HCT116 (cell line): Measurements from ENCODE around the gene PHF13. TPM values are rescaled to one million over a fixed set of nuclear protein-coding genes. Genes with fewer than 3 reads are reported as not detected.

Experiments used
- ATAC-seq: fragments of 200-7000 bp; cut with Tn5 transposase; 2 replicates; pipeline ENCODE4 v1.9.1; 2020; ENCODE audit warnings: mild to moderate bottlenecking, moderate library complexity
- BruUV-seq: library from RNA; stranded (reverse); fragments of 400-500 nt; replicated peaks from 2 replicates; lab custom pipeline; 2021; lab: Mats Ljungman, UMichigan
- CTCF ChIA-PET: fragments of 300-600 bp; sonication (Branson Sonifier 250); formaldehyde crosslinking; loops from one replicate; lab custom pipeline; 2021; ENCODE audit warnings: antibody characterized with exemption; lab: Charles Lee
- POLR2A ChIA-PET: fragments of 300-600, 350-600 bp; sonication (Branson Sonifier 250); formaldehyde crosslinking; loops from one replicate; lab custom pipeline; 2021; ENCODE audit warnings: antibody characterized with exemption; lab: Charles Lee
- RAD21 ChIA-PET, 2 experiments: fragments of 300-600 bp; sonication (Branson Sonifier 250); formaldehyde crosslinking; loops; one replicate each; lab custom pipeline; 2023; ENCODE audit warnings: low total read pairs in 2 of 2; ENCODE audit not compliant: uncharacterized antibody in 2 of 2, unreplicated experiment in 2 of 2, low non-redundant PET in 1 of 2; lab: Charles Lee
- DNase-seq: peaks from one replicate; pipeline ENCODE4 v3.0.0-alpha.2; 2010; ENCODE audit warnings: low read depth, low spot score
- H2AFZ ChIP-seq: fragments of 200-600 bp; shearing (Covaris generic), sonication (generic); 2 replicates; pipeline ENCODE4 v1.6.1; 2017; ENCODE audit warnings: low read depth, mixed run types, mixed read lengths, antibody characterized with exemption, low read length; ENCODE audit not compliant: poor library complexity, severe bottlenecking
- H3K27ac ChIP-seq: 2 replicates; pipeline ENCODE4 v1.5.1; 2012; ENCODE audit warnings: low read depth, low read length
- H3K27me3 ChIP-seq: fragments of 200-600 bp; sonication (generic); 2 replicates; pipeline ENCODE4 v1.6.1; 2016; ENCODE audit warnings: mixed run types, low read length, mixed read lengths; ENCODE audit not compliant: insufficient read depth
- H3K36me3 ChIP-seq, 2 experiments: fragments of 200-500 bp in 1 of 2; fragments of 200-600 bp in 1 of 2; sonication (Bioruptor generic) in 1 of 2; sonication (generic) in 1 of 2; 2 replicates each; pipeline versions ENCODE4 v1.5.1 to v1.6.1; 2014 to 2016; ENCODE audit warnings: low read length in 2 of 2, inconsistent platforms in 1 of 2, mixed read lengths in 1 of 2, mixed run types in 1 of 2; ENCODE audit not compliant: insufficient read depth in 2 of 2, control insufficient read depth in 1 of 2
- H3K4me1 ChIP-seq, 2 experiments: fragments of 200-600 bp in 1 of 2; sonication (generic) in 1 of 2; 2 replicates each; pipeline versions ENCODE4 v1.5.1 to v1.6.1; 2012 to 2017; ENCODE audit warnings: low read length in 2 of 2, inconsistent platforms in 1 of 2, mild to moderate bottlenecking in 1 of 2, mixed read lengths in 1 of 2, mixed run types in 1 of 2, moderate library complexity in 1 of 2; ENCODE audit not compliant: insufficient read depth in 2 of 2, control insufficient read depth in 1 of 2
- H3K4me2 ChIP-seq: fragments of 200-600 bp; sonication (generic); 2 replicates; pipeline ENCODE4 v1.6.1; 2017; ENCODE audit warnings: mixed run types, low read length, mixed read lengths
- H3K4me3 ChIP-seq, 2 experiments: fragments of 200-600 bp in 1 of 2; sonication (generic) in 1 of 2; replicated peaks in 1 of 2; 2 replicates each; pipeline ENCODE4 v1.5.1; 2011 to 2016; ENCODE audit warnings: low read length in 2 of 2, control low read depth in 1 of 2, low read depth in 1 of 2, mild to moderate bottlenecking in 1 of 2, mixed read lengths in 1 of 2, mixed run types in 1 of 2
- H3K79me2 ChIP-seq: fragments of 200-600 bp; sonication (generic); 2 replicates; pipeline ENCODE4 v1.6.1; 2017; ENCODE audit warnings: mild to moderate bottlenecking, mixed run types, low read length, moderate library complexity, mixed read lengths; ENCODE audit not compliant: insufficient read depth
- H3K9ac ChIP-seq: fragments of 200-600 bp; sonication (generic); 2 replicates; pipeline ENCODE4 v1.6.1; 2016; ENCODE audit warnings: low read length, mixed read lengths
- H3K9me2 ChIP-seq: fragments of 200-600 bp; sonication (generic), shearing (Covaris generic); 2 replicates; pipeline ENCODE4 v1.6.1; 2017; ENCODE audit warnings: mixed run types, mild to moderate bottlenecking, moderate library complexity; ENCODE audit not compliant: insufficient read depth
- H3K9me3 ChIP-seq, 2 experiments: fragments of 200-500 bp in 1 of 2; fragments of 200-600 bp in 1 of 2; sonication (Bioruptor generic) in 1 of 2; sonication (generic) in 1 of 2; 2 replicates each; pipeline ENCODE4 v1.6.1; 2014 to 2017; ENCODE audit warnings: low read length in 2 of 2, mixed read lengths in 2 of 2, inconsistent platforms in 1 of 2, low read depth in 1 of 2, mild to moderate bottlenecking in 1 of 2, mixed run types in 1 of 2, moderate library complexity in 1 of 2; ENCODE audit not compliant: control insufficient read depth in 1 of 2, insufficient read depth in 1 of 2
- H4K20me1 ChIP-seq: fragments of 200-600 bp; sonication (generic), shearing (Covaris generic); 2 replicates; pipeline ENCODE4 v1.6.1; 2017; ENCODE audit warnings: mixed run types, mild to moderate bottlenecking, moderate library complexity; ENCODE audit not compliant: insufficient read depth
- CBX3 ChIP-seq: IDR thresholded peaks from 2 replicates; pipeline ENCODE4 v1.6.1; 2012; ENCODE audit warnings: low read depth
- CEBPB ChIP-seq: IDR thresholded peaks from 2 replicates; pipeline ENCODE4 v1.6.1; 2012; ENCODE audit warnings: low read depth
- EGR1 ChIP-seq: IDR thresholded peaks from 2 replicates; pipeline ENCODE4 v1.6.1; 2012; ENCODE audit warnings: low read depth
- ELF1 ChIP-seq: IDR thresholded peaks from 2 replicates; pipeline ENCODE4 v1.6.1; 2012; ENCODE audit warnings: low read depth, borderline replicate concordance
- POLR2A ChIP-seq: IDR thresholded peaks from 2 replicates; pipeline ENCODE4 v1.7.0; 2011; ENCODE audit warnings: borderline replicate concordance; ENCODE audit not compliant: insufficient read depth, insufficient read length; ENCODE audit errors: extremely low read depth
- RAD21 ChIP-seq: IDR thresholded peaks from 2 replicates; pipeline ENCODE4 v1.6.1; 2012; ENCODE audit warnings: low read depth, mild to moderate bottlenecking
- SIN3A ChIP-seq: IDR thresholded peaks from 2 replicates; pipeline ENCODE4 v1.6.1; 2012; ENCODE audit warnings: low read depth
- SRF ChIP-seq: IDR thresholded peaks from 2 replicates; pipeline ENCODE4 v1.6.1; 2012; ENCODE audit warnings: low read depth
- TCF7L2 ChIP-seq: IDR thresholded peaks from 2 replicates; pipeline ENCODE4 v1.7.0; 2011; ENCODE audit warnings: borderline replicate concordance, inconsistent platforms; ENCODE audit not compliant: insufficient read depth, insufficient read length; ENCODE audit errors: extremely low read depth
- YY1 ChIP-seq: IDR thresholded peaks from 2 replicates; pipeline ENCODE4 v1.6.1; 2011; ENCODE audit warnings: low read length, low read depth, moderate library complexity, mild to moderate bottlenecking; ENCODE audit not compliant: insufficient replicate concordance; ENCODE audit errors: extremely low read depth
- intact Hi-C: fragments of 100-400 bp; cut with micrococcal nuclease; formaldehyde crosslinking; loops from 2 replicates; pipeline ENCODE4 v1.10.0; 2022
- total RNA-seq: library from RNA; stranded (reverse); gene quantifications from one replicate; pipeline ENCODE4 v1.2.1, GENCODE V29; 2021; ENCODE audit not compliant: unreplicated experiment
- TF ChIP-seq, protein P1 (sequence below): IDR thresholded peaks from 2 replicates; pipeline ENCODE4 v1.6.1; 2012; ENCODE audit warnings: low read depth
- TF ChIP-seq, protein P2 (sequence below): IDR thresholded peaks from 2 replicates; pipeline ENCODE4 v1.6.1; 2012
- TF ChIP-seq, protein P3 (sequence below): IDR thresholded peaks from 2 replicates; pipeline ENCODE4 v1.6.1; 2011; ENCODE audit warnings: mild to moderate bottlenecking, low read length, moderate library complexity; ENCODE audit not compliant: insufficient replicate concordance; ENCODE audit errors: extremely low read depth

PHF13 gene
- total RNA-seq, 1 experiment from 2014 or later = 25.8 TPM

DNA sequence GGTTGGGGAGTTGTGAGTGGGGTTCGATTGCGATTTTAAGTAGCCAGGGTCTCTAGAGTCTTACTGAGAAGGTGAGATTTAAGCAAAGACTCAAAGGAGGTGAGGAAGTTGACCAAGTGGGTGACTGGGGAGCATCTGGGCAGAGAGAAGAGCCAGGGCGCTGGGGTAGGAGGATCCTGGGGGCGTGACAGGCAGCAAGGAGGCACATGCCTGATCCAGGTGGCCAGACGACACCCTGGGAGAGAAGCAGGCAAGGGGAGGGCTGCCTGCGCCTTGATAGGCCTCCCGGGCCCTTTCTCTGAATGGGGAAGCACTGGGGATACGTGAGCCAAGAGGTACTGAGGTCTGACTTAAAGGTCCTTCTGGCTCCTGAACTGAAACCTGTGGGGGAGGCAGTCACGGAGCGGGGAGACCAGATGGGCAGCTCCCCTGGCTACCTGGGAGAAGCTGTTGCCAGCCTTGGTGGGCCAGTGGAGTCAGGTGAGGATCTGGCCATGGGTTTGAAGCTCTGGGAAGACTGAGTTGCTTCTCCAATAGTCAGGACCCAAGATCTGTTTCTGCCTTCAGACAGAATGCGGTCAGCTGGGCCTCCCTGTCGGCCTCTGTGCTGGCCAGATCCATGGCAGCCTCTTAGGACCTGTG is 28.3 kb upstream of the PHF13 start (continued):
- TF ChIP-seq, protein P1, sequence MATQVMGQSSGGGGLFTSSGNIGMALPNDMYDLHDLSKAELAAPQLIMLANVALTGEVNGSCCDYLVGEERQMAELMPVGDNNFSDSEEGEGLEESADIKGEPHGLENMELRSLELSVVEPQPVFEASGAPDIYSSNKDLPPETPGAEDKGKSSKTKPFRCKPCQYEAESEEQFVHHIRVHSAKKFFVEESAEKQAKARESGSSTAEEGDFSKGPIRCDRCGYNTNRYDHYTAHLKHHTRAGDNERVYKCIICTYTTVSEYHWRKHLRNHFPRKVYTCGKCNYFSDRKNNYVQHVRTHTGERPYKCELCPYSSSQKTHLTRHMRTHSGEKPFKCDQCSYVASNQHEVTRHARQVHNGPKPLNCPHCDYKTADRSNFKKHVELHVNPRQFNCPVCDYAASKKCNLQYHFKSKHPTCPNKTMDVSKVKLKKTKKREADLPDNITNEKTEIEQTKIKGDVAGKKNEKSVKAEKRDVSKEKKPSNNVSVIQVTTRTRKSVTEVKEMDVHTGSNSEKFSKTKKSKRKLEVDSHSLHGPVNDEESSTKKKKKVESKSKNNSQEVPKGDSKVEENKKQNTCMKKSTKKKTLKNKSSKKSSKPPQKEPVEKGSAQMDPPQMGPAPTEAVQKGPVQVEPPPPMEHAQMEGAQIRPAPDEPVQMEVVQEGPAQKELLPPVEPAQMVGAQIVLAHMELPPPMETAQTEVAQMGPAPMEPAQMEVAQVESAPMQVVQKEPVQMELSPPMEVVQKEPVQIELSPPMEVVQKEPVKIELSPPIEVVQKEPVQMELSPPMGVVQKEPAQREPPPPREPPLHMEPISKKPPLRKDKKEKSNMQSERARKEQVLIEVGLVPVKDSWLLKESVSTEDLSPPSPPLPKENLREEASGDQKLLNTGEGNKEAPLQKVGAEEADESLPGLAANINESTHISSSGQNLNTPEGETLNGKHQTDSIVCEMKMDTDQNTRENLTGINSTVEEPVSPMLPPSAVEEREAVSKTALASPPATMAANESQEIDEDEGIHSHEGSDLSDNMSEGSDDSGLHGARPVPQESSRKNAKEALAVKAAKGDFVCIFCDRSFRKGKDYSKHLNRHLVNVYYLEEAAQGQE = no peak
- TF ChIP-seq, protein P2, sequence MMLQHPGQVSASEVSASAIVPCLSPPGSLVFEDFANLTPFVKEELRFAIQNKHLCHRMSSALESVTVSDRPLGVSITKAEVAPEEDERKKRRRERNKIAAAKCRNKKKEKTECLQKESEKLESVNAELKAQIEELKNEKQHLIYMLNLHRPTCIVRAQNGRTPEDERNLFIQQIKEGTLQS = no peak

DNA sequence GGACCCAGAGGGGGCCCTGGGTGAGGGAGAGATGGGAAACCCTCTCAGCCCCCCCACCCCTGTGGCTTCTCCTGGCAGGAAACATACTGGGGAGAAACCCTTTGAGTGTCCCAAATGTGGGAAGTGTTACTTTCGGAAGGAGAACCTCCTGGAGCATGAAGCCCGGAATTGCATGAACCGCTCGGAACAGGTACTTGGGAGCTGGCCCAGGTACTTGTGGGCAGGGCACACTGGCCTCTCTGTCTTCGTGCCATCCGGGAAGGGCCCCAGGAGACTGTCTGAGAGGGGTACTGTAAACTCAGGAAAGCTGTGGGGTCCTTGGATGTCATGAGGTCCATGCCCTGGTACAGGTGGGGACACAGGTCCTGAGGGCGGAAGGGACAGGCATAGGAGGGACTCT is 27.7 kb upstream of the PHF13 start:
- ATAC-seq = no peak
- no peak overlapping the region for H3K27ac ChIP-seq
- CTCF ChIA-PET = no interaction called here
- no peaks in the 10 kb centered on the region for H4K20me1 ChIP-seq
- peaks cover 7 to 11% of the 10 kb centered on the region in 2 experiments; a peak in 3 of 4 replicates for H3K36me3 ChIP-seq
- no peaks in the 10 kb centered on the region for H3K9me2 ChIP-seq
- TF ChIP-seq POLR2A (no peak), CEBPB (no peak), SRF (no peak), ELF1 (no peak), EGR1 (no peak), RAD21 (no peak), CBX3 (no peak), TCF7L2 (no peak), SIN3A (no peak), YY1 (no peak)
- TF ChIP-seq, protein P2 = no peak
- TF ChIP-seq, protein P3, sequence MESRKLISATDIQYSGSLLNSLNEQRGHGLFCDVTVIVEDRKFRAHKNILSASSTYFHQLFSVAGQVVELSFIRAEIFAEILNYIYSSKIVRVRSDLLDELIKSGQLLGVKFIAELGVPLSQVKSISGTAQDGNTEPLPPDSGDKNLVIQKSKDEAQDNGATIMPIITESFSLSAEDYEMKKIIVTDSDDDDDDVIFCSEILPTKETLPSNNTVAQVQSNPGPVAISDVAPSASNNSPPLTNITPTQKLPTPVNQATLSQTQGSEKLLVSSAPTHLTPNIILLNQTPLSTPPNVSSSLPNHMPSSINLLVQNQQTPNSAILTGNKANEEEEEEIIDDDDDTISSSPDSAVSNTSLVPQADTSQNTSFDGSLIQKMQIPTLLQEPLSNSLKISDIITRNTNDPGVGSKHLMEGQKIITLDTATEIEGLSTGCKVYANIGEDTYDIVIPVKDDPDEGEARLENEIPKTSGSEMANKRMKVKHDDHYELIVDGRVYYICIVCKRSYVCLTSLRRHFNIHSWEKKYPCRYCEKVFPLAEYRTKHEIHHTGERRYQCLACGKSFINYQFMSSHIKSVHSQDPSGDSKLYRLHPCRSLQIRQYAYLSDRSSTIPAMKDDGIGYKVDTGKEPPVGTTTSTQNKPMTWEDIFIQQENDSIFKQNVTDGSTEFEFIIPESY = no peak
- TF ChIP-seq, all 23 proteins: peak for 0
- no peak for DNase-seq
- ChIA-PET POLR2A (no interaction called here), RAD21 (no interaction called here)
- no peak overlapping the region for H3K4me2 ChIP-seq
- H3K9me3 ChIP-seq = no peaks in the 10 kb centered on the region
- intact Hi-C loops = no loop called here
- no peak overlapping the region for H3K4me3 ChIP-seq
- H3K9ac ChIP-seq = no peak overlapping the region
- peaks cover 5 to 12% of the 10 kb centered on the region in 2 experiments for H3K4me1 ChIP-seq
- H3K79me2 ChIP-seq = peaks cover 20% of the 10 kb centered on the region
- no peak overlapping the region for H2AFZ ChIP-seq
- no peaks in the 10 kb centered on the region for H3K27me3 ChIP-seq
- BruUV-seq = no TSS peak
